ENCODE measurements around the gene RPP21. TPM values are rescaled to one million over a fixed set of nuclear protein-coding genes. Genes with fewer than 3 reads are reported as not detected.
A peak's percentile ranks its signal among the peaks of the same experiment; 100 is the strongest.
"Not testable (repeated sequence)": the region's sequence is repeated elsewhere in the genome, so short reads cannot be mapped to it uniquely, and the experiment has no call there.

Gene RPP21
- total RNA-seq, 2 donors from 2014 or later: 26.4 to 31.1 TPM

- Mint-ChIP-seq H3K4me3 (no peak overlapping the region), H3K4me1 (ENCODE audit: low read depth) (no peaks in the 10 kb centered on the region), H3K27ac (no peak overlapping the region), H3K27me3 (ENCODE audit: low read depth) (peaks cover 76% of the 10 kb centered on the region), H3K36me3 (ENCODE audit: insufficient read depth in 2 of 2) (no peaks in the 10 kb centered on the region), H3K9me3 (no peaks in the 10 kb centered on the region)
- DNase-seq (no peak), ATAC-seq (replicated peaks in 1 of 2) (no peak)
These were observed 16.7 kb downstream of the RPP21 start for GRCh38 chr6:30361661-30362060.

- ATAC-seq (replicated peaks in 1 of 2) (no peak), DNase-seq (no peak)
- Mint-ChIP-seq H3K27ac (no peak overlapping the region), H3K9me3 (no peaks in the 10 kb centered on the region), H3K4me3 (no peak overlapping the region), H3K27me3 (ENCODE audit: low read depth) (peaks cover 74% of the 10 kb centered on the region), H3K4me1 (ENCODE audit: low read depth) (no peaks in the 10 kb centered on the region), H3K36me3 (ENCODE audit: insufficient read depth in 2 of 2) (no peaks in the 10 kb centered on the region)
These were observed 18.5 kb downstream of the RPP21 start for GRCh38 chr6:30363459-30363858.

- Mint-ChIP-seq H3K4me3 (no peak overlapping the region), H3K9me3 (no peaks in the 10 kb centered on the region), H3K4me1 (ENCODE audit: low read depth) (no peaks in the 10 kb centered on the region), H3K27ac (no peak overlapping the region), H3K36me3 (ENCODE audit: insufficient read depth in 2 of 2) (no peaks in the 10 kb centered on the region), H3K27me3 (ENCODE audit: low read depth) (peaks cover 72% of the 10 kb centered on the region)
- DNase-seq: no peak
- ATAC-seq (replicated peaks in 1 of 2): peak in 1 of 2 donors; percentile 42
These were observed 19.6 kb downstream of the RPP21 start for GRCh38 chr6:30364591-30364990.

- peaks cover 57% of the 10 kb centered on the region for H3K27me3 Mint-ChIP-seq (ENCODE audit: low read depth)
- not testable (repeated sequence) for H3K4me3 Mint-ChIP-seq; ATAC-seq (replicated peaks in 1 of 2); DNase-seq; H3K27ac Mint-ChIP-seq; H3K4me1 Mint-ChIP-seq (ENCODE audit: low read depth); H3K36me3 Mint-ChIP-seq (ENCODE audit: insufficient read depth in 2 of 2); H3K9me3 Mint-ChIP-seq
These were observed 24.3 kb downstream of the RPP21 start for GRCh38 chr6:30369280-30369679.

GRCh38 chr6:30378290-30378937, 33.5 kb downstream of the RPP21 start:
- H3K36me3 Mint-ChIP-seq (ENCODE audit: insufficient read depth in 2 of 2): no peaks in the 10 kb centered on the region
- DNase-seq (no peak), ATAC-seq (replicated peaks in 1 of 2) (no peak)
- H3K9me3 Mint-ChIP-seq: no peaks in the 10 kb centered on the region
- no peak overlapping the region for H3K27ac Mint-ChIP-seq
- peaks cover 48% of the 10 kb centered on the region for H3K27me3 Mint-ChIP-seq (ENCODE audit: low read depth)
- H3K4me1 Mint-ChIP-seq (ENCODE audit: low read depth): no peaks in the 10 kb centered on the region
- H3K4me3 Mint-ChIP-seq: no peak overlapping the region

GRCh38 chr6:30380464-30380863, 35.5 kb downstream of the RPP21 start:
- H3K27me3 Mint-ChIP-seq (ENCODE audit: low read depth): peaks cover 52% of the 10 kb centered on the region
- H3K36me3 Mint-ChIP-seq (ENCODE audit: insufficient read depth in 2 of 2): no peaks in the 10 kb centered on the region
- H3K27ac Mint-ChIP-seq: no peak overlapping the region
- ATAC-seq (replicated peaks in 1 of 2): no peak
- H3K4me3 Mint-ChIP-seq: no peak overlapping the region
- no peaks in the 10 kb centered on the region for H3K4me1 Mint-ChIP-seq (ENCODE audit: low read depth)
- DNase-seq: no peak
- H3K9me3 Mint-ChIP-seq: no peaks in the 10 kb centered on the region

GRCh38 chr6:30386166-30386565, 41.2 kb downstream of the RPP21 start:
- H3K4me1 Mint-ChIP-seq (ENCODE audit: low read depth): no peaks in the 10 kb centered on the region
- ATAC-seq (replicated peaks in 1 of 2): no peak
- H3K36me3 Mint-ChIP-seq (ENCODE audit: insufficient read depth in 2 of 2): no peaks in the 10 kb centered on the region
- no peak overlapping the region for H3K4me3 Mint-ChIP-seq
- H3K9me3 Mint-ChIP-seq: no peaks in the 10 kb centered on the region
- peaks cover 76% of the 10 kb centered on the region for H3K27me3 Mint-ChIP-seq (ENCODE audit: low read depth)
- no peak overlapping the region for H3K27ac Mint-ChIP-seq
- DNase-seq: no peak

GRCh38 chr6:30391240-30391639, 46.3 kb downstream of the RPP21 start:
- Mint-ChIP-seq H3K27me3 (ENCODE audit: low read depth) (peaks cover 82% of the 10 kb centered on the region), H3K4me1 (ENCODE audit: low read depth) (no peaks in the 10 kb centered on the region), H3K9me3 (no peaks in the 10 kb centered on the region), H3K36me3 (ENCODE audit: insufficient read depth in 2 of 2) (no peaks in the 10 kb centered on the region), H3K4me3 (no peak overlapping the region), H3K27ac (no peak overlapping the region)
- ATAC-seq (replicated peaks in 1 of 2) (no peak), DNase-seq (no peak)

- H3K27me3 Mint-ChIP-seq (ENCODE audit: low read depth): peaks cover 78% of the 10 kb centered on the region
- DNase-seq: no peak
- ATAC-seq (replicated peaks in 1 of 2): no peak
- peaks cover 6% of the 10 kb centered on the region for H3K4me1 Mint-ChIP-seq (ENCODE audit: low read depth)
- H3K4me3 Mint-ChIP-seq: no peak overlapping the region
- no peaks in the 10 kb centered on the region for H3K9me3 Mint-ChIP-seq
- no peak overlapping the region for H3K27ac Mint-ChIP-seq
- no peaks in the 10 kb centered on the region for H3K36me3 Mint-ChIP-seq (ENCODE audit: insufficient read depth in 2 of 2)
These were observed 49.2 kb downstream of the RPP21 start for GRCh38 chr6:30394139-30394538.

Other genes with a start within 250 kb of the RPP21 start
- under 1 TPM in 1 of 2 donors, not detected in 1; 0.12 TPM for gene TRIM31, start 232.1 kb upstream of the RPP21 start, total RNA-seq
- gene TRIM40, start 209.0 kb upstream of the RPP21 start, total RNA-seq: not detected
- gene TRIM10, start 183.9 kb upstream of the RPP21 start, total RNA-seq: under 1 TPM in 1 of 2 donors, not detected in 1; 0.39 TPM
- under 1 TPM; 0.84 to 0.95 TPM for gene TRIM15, start 181.6 kb upstream of the RPP21 start, total RNA-seq
- 10 to 100 TPM; 89.0 to 92.7 TPM for gene TRIM26, start 131.8 kb upstream of the RPP21 start, total RNA-seq
- 10 to 100 TPM; 18.8 to 20.0 TPM for gene TRIM39, start 18.2 kb upstream of the RPP21 start, total RNA-seq
- gene HLA-E, start 144.4 kb downstream of the RPP21 start, total RNA-seq: 100 to 1,000 TPM; 713 to 829 TPM
- 100 to 1,000 TPM; 114 to 121 TPM for gene GNL1, start 211.3 kb downstream of the RPP21 start, total RNA-seq
- 10 to 100 TPM; 23.0 to 31.8 TPM for gene PRR3, start 212.1 kb downstream of the RPP21 start, total RNA-seq
- gene ABCF1, start 226.3 kb downstream of the RPP21 start, total RNA-seq: 10 to 100 TPM; 64.6 to 68.1 TPM